Liver (tissue), 9 donors: ENCODE measurements around the gene OCEL1. TPM values are rescaled to one million over a fixed set of nuclear protein-coding genes. Genes with fewer than 3 reads are reported as not detected.

Experiments used
- DNase-seq: peaks from one replicate; pipeline ENCODE4 v3.0.0-alpha.2; 2017; ENCODE audit warnings: low spot score
- H3K27ac ChIP-seq, 2 donors: one replicate each; pipeline ENCODE4 v1.7.0; 2013; ENCODE audit warnings: inconsistent platforms in 2 of 2, low read length in 2 of 2, control low read depth in 1 of 2, low read depth in 1 of 2, mild to moderate bottlenecking in 1 of 2
- H3K27me3 ChIP-seq, 4 donors: one replicate each; pipeline versions ENCODE4 v1.6.1 to v1.7.0; 2013; ENCODE audit warnings: low read length in 3 of 4, inconsistent platforms in 1 of 4, mild to moderate bottlenecking in 1 of 4, moderate library complexity in 1 of 4; ENCODE audit not compliant: control insufficient read depth in 4 of 4, insufficient read depth in 4 of 4
- H3K36me3 ChIP-seq, 4 donors: one replicate each; pipeline versions ENCODE4 v1.6.1 to v1.7.0; 2013; ENCODE audit warnings: low read length in 3 of 4, mild to moderate bottlenecking in 3 of 4, low read depth in 1 of 4, moderate library complexity in 1 of 4; ENCODE audit not compliant: control insufficient read depth in 4 of 4, insufficient read depth in 3 of 4
- H3K4me1 ChIP-seq, 4 donors: one replicate each; pipeline versions ENCODE4 v1.6.1 to v1.7.0; 2013; ENCODE audit warnings: low read length in 3 of 4, mild to moderate bottlenecking in 3 of 4, moderate library complexity in 1 of 4; ENCODE audit not compliant: control insufficient read depth in 4 of 4, insufficient read depth in 4 of 4
- H3K4me3 ChIP-seq, 3 donors: one replicate each; pipeline versions ENCODE4 v1.6.1 to v1.7.0; 2013; ENCODE audit warnings: low read length in 3 of 3, control low read depth in 1 of 3, low read depth in 1 of 3, mild to moderate bottlenecking in 1 of 3
- H3K9ac ChIP-seq, 2 donors: one replicate each; pipeline ENCODE4 v1.7.0; 2013; ENCODE audit warnings: low read length in 2 of 2, mild to moderate bottlenecking in 2 of 2, moderate library complexity in 2 of 2, control low read depth in 1 of 2, low read depth in 1 of 2
- H3K9me3 ChIP-seq, 4 donors: one replicate each; pipeline versions ENCODE4 v1.6.1 to v1.7.0; 2013; ENCODE audit warnings: low read length in 3 of 4; ENCODE audit not compliant: control insufficient read depth in 4 of 4
- ATF3 ChIP-seq: IDR thresholded peaks from 2 replicates; pipeline ENCODE4 v1.6.1; 2016; ENCODE audit warnings: antibody characterized with exemption
- CTCF ChIP-seq: fragments of 150-350 bp; IDR thresholded peaks from 2 replicates; pipeline ENCODE4 v1.5.1; 2017; ENCODE audit warnings: improper control_type of control experiment, low read depth, low read length; ENCODE audit not compliant: missing input control
- EGR1 ChIP-seq, 2 donors: IDR thresholded peaks; 2 replicates each; pipeline ENCODE4 v1.6.1; 2016 to 2018; ENCODE audit warnings: antibody characterized with exemption in 2 of 2, low read depth in 2 of 2
- FOXA1 ChIP-seq: IDR thresholded peaks from 2 replicates; pipeline ENCODE4 v1.6.1; 2016; ENCODE audit warnings: antibody characterized with exemption
- FOXA2 ChIP-seq: IDR thresholded peaks from 2 replicates; pipeline ENCODE4 v1.6.1; 2016; ENCODE audit warnings: antibody characterized with exemption
- GABPA ChIP-seq, 2 donors: IDR thresholded peaks in 1 of 2; conservative IDR thresholded peaks in 1 of 2; 2 replicates each; pipeline ENCODE4 v1.6.1; 2016; ENCODE audit warnings: antibody characterized with exemption in 2 of 2, mild to moderate bottlenecking in 1 of 2, moderate library complexity in 1 of 2
- HNF4A ChIP-seq, 2 donors: conservative IDR thresholded peaks; 2 replicates each; pipeline ENCODE4 v1.6.1; 2016; ENCODE audit warnings: antibody characterized with exemption in 2 of 2, mild to moderate bottlenecking in 2 of 2
- HNF4G ChIP-seq: IDR thresholded peaks from 2 replicates; pipeline ENCODE4 v1.6.1; 2016; ENCODE audit warnings: antibody characterized with exemption
- JUND ChIP-seq, 2 donors: IDR thresholded peaks; 2 replicates each; pipeline ENCODE4 v1.6.1; 2016; ENCODE audit warnings: antibody characterized with exemption in 2 of 2
- MAX ChIP-seq: IDR thresholded peaks from 2 replicates; pipeline ENCODE4 v1.6.1; 2016; ENCODE audit warnings: antibody characterized with exemption
- NR2F2 ChIP-seq: IDR thresholded peaks from 2 replicates; pipeline ENCODE4 v1.6.1; 2016; ENCODE audit warnings: antibody characterized with exemption
- RAD21 ChIP-seq, 2 donors: IDR thresholded peaks; 2 replicates each; pipeline ENCODE4 v1.6.1; 2016; ENCODE audit warnings: antibody characterized with exemption in 2 of 2, mild to moderate bottlenecking in 2 of 2
- REST ChIP-seq: IDR thresholded peaks from 2 replicates; pipeline ENCODE4 v1.6.1; 2016; ENCODE audit warnings: antibody characterized with exemption, mild to moderate bottlenecking
- RXRA ChIP-seq, 2 donors: IDR thresholded peaks; 2 replicates each; pipeline ENCODE4 v1.6.1; 2017 to 2018; ENCODE audit warnings: antibody characterized with exemption in 2 of 2, mild to moderate bottlenecking in 1 of 2
- SP1 ChIP-seq: IDR thresholded peaks from 2 replicates; pipeline ENCODE4 v1.6.1; 2018; ENCODE audit warnings: antibody characterized with exemption, mild to moderate bottlenecking
- TAF1 ChIP-seq: conservative IDR thresholded peaks from 2 replicates; pipeline ENCODE4 v1.6.1; 2016; ENCODE audit warnings: antibody characterized with exemption, mild to moderate bottlenecking
- YY1 ChIP-seq: IDR thresholded peaks from 2 replicates; pipeline ENCODE4 v1.6.1; 2016; ENCODE audit warnings: antibody characterized with exemption, mild to moderate bottlenecking
- ZBTB33 ChIP-seq: IDR thresholded peaks from 2 replicates; pipeline ENCODE4 v1.6.1; 2016; ENCODE audit warnings: antibody characterized with exemption
- WGBS: extraction: QIAGEN DNeasy Blood & Tissue Kit; methylation state at CpG from one replicate; pipeline ENCODE4 v1.1.7; 2013; 5-methylcytosine and 5-hydroxymethylcytosine counted together
- polyA plus RNA-seq, 2 donors: library from polyadenylated mRNA; stranded (reverse) in 1 of 2; unstranded in 1 of 2; fragments of 200-250 nt in 1 of 2; fragments of >200 nt in 1 of 2; fragmentation: Nextera tagmentation in 1 of 2; extraction: Ambion mirVana in 1 of 2; gene quantifications; one replicate each; pipeline versions ENCODE4 v1.2.1 to v1.2.3, GENCODE V29; 2013 to 2015
- total RNA-seq, 2 donors: library from RNA; depleted of rRNA; stranded (reverse); fragments of >200 nt; gene quantifications; one replicate each; pipeline ENCODE4 v1.2.3, GENCODE V29; 2014
- donor health status: healthy.
- donor health status: healthy.
- donor health status: healthy.
- donor health status: healthy.
- donor health status: healthy.

The OCEL1 gene
- total and polyA plus RNA-seq, 4 donors, result 4.9 to 32.5 (median 20.8) TPM

- Histone ChIP-seq H3K4me1 (peaks cover 0 to 8% (median 3%) of the 10 kb centered on the region in 4 donors), H3K4me3 (no peak overlapping the region), H3K27ac (no peak overlapping the region), H3K27me3 (no peaks in the 10 kb centered on the region), H3K9me3 (no peaks in the 10 kb centered on the region), H3K36me3 (no peaks in the 10 kb centered on the region), H3K9ac (no peak overlapping the region)
- TF ChIP-seq REST (no peak), SP1 (no peak), FOXA1 (no peak), ZBTB33 (no peak), HNF4A (conservative IDR thresholded peaks at IDR 0.05) (no peak), TAF1 (no peak), CTCF (no peak), JUND (IDR thresholded peaks at IDR 0.05) (no peak), NR2F2 (no peak), GABPA (IDR thresholded peaks at IDR 0.05 in 1 of 2, conservative IDR thresholded peaks at IDR 0.05 in 1 of 2) (no peak), YY1 (no peak), FOXA2 (no peak), HNF4G (no peak), RAD21 (IDR thresholded peaks at IDR 0.05) (no peak), ATF3 (no peak), RXRA (IDR thresholded peaks at IDR 0.05) (no peak), MAX (no peak), EGR1 (IDR thresholded peaks at IDR 0.05; ENCODE audit: low read depth in 2 of 2) (no peak)
- WGBS, result 94% methylated on average over 9 of the region's 9 CpGs
- no peak for DNase-seq
Measured at GRCh38 chr19:17259118-17259780, 33.2 kb downstream of the OCEL1 start.
